GM21717 (cell line): ENCODE measurements around the gene TRIM2.

Source experiments
- ATAC-seq: cut with Tn5 transposase; IDR thresholded peaks from one replicate; pipeline ENCODE4 v1.9.1; 2021; ENCODE audit warnings: mild to moderate bottlenecking, moderate library complexity; ENCODE audit not compliant: unreplicated experiment

Gene TRIM2

GRCh38 chr4:153221783-153222706, 17.8 kb downstream of the TRIM2 start:
- ATAC-seq: peak; percentile 32

GRCh38 chr4:153222707-153223426, 18.6 kb downstream of the TRIM2 start:
- peak; percentile 65 for ATAC-seq

- no peak for ATAC-seq
These were observed 19.2 kb downstream of the TRIM2 start for GRCh38 chr4:153223427-153223801.

GRCh38 chr4:153223930-153224329, 19.7 kb downstream of the TRIM2 start:
- ATAC-seq: no peak

- ATAC-seq: no peak
These were observed 20.2 kb downstream of the TRIM2 start for GRCh38 chr4:153224474-153224873.

- ATAC-seq: no peak
These were observed 23.3 kb downstream of the TRIM2 start for GRCh38 chr4:153227469-153228075.

- no peak for ATAC-seq
These were observed 24.4 kb downstream of the TRIM2 start for GRCh38 chr4:153228512-153229140.

- no peak for ATAC-seq
These were observed 25.3 kb downstream of the TRIM2 start for GRCh38 chr4:153229545-153229944.

- ATAC-seq: no peak
These were observed 28.5 kb downstream of the TRIM2 start for GRCh38 chr4:153232768-153233167.

- ATAC-seq: no peak
These were observed 29.6 kb downstream of the TRIM2 start for GRCh38 chr4:153233761-153234371.

GRCh38 chr4:153234885-153235284, 30.6 kb downstream of the TRIM2 start:
- ATAC-seq: no peak

- no peak for ATAC-seq
These were observed 34.1 kb downstream of the TRIM2 start for GRCh38 chr4:153238135-153238919.

- no peak for ATAC-seq
These were observed 35.2 kb downstream of the TRIM2 start for GRCh38 chr4:153239409-153239808.

- no peak for ATAC-seq
These were observed 37.1 kb downstream of the TRIM2 start for GRCh38 chr4:153241295-153241694.

GRCh38 chr4:153241970-153242838, 38.0 kb downstream of the TRIM2 start:
- no peak for ATAC-seq

GRCh38 chr4:153242839-153243324, 38.6 kb downstream of the TRIM2 start:
- ATAC-seq: no peak

GRCh38 chr4:153243468-153243867, 39.2 kb downstream of the TRIM2 start:
- ATAC-seq: no peak

GRCh38 chr4:153244969-153245368, 40.7 kb downstream of the TRIM2 start:
- ATAC-seq: no peak

- ATAC-seq: no peak
These were observed 41.5 kb downstream of the TRIM2 start for GRCh38 chr4:153245775-153246174.
